ENCODE measurements around the gene CUBN. TPM values are rescaled to one million over a fixed set of nuclear protein-coding genes. Genes with fewer than 3 reads are reported as not detected.
A peak's percentile ranks its signal among the peaks of the same experiment; 100 is the strongest.

The CUBN gene
- total RNA-seq, 3 donors from 2014 or later (not counting 1 experiment from before 2014, with no cell fraction given) = 4.7 to 5.6 (median 5.1) TPM

- intact Hi-C loops (cut with micrococcal nuclease) = no loop called here
- no peak for TF ChIP-seq CTCF (IDR thresholded peaks at IDR 0.05)
- H3K9me3 ChIP-seq (ENCODE audit: control insufficient read depth, insufficient read depth, low read length) = no peaks in the 10 kb centered on the region
- Mint-ChIP-seq H3K27ac (no peak overlapping the region), H3K4me1 (no peaks in the 10 kb centered on the region), H3K9me3 (no peaks in the 10 kb centered on the region), H3K36me3 (no peaks in the 10 kb centered on the region), H3K4me3 (no peak overlapping the region), H3K27me3 (ENCODE audit: low read depth in 2 of 2) (peaks cover 0 to 5% of the 10 kb centered on the region in 2 donors)
- ATAC-seq (no peak), DNase-seq (no peak)
- H3K4me1 ChIP-seq (ENCODE audit: control insufficient read depth, insufficient read depth, low read length) = no peaks in the 10 kb centered on the region
- H3K27me3 ChIP-seq (ENCODE audit: control insufficient read depth, insufficient read depth, low read length) = no peaks in the 10 kb centered on the region
- H3K27ac ChIP-seq (ENCODE audit: low read length) = no peak overlapping the region
- no peak overlapping the region for H3K4me3 ChIP-seq (ENCODE audit: low read length)
- no peaks in the 10 kb centered on the region for H3K36me3 ChIP-seq (ENCODE audit: control insufficient read depth, insufficient read depth, low read length)
These were observed 5.2 kb upstream of the CUBN start for GRCh38 chr10:17134737-17135260.

GRCh38 chr10:17134282-17134681, 4.7 kb upstream of the CUBN start:
- Histone ChIP-seq H3K36me3 (ENCODE audit: control insufficient read depth, insufficient read depth, low read length) (no peaks in the 10 kb centered on the region), H3K27me3 (ENCODE audit: control insufficient read depth, insufficient read depth, low read length) (no peaks in the 10 kb centered on the region), H3K9me3 (ENCODE audit: control insufficient read depth, insufficient read depth, low read length) (no peaks in the 10 kb centered on the region), H3K4me1 (ENCODE audit: control insufficient read depth, insufficient read depth, low read length) (no peaks in the 10 kb centered on the region), H3K27ac (ENCODE audit: low read length) (no peak overlapping the region), H3K4me3 (ENCODE audit: low read length) (no peak overlapping the region)
- no peak for TF ChIP-seq CTCF (IDR thresholded peaks at IDR 0.05)
- ATAC-seq (no peak), DNase-seq (no peak)
- Mint-ChIP-seq H3K36me3 (no peaks in the 10 kb centered on the region), H3K27ac (no peak overlapping the region), H3K4me3 (no peak overlapping the region), H3K9me3 (no peaks in the 10 kb centered on the region), H3K4me1 (no peaks in the 10 kb centered on the region), H3K27me3 (ENCODE audit: low read depth in 2 of 2) (peaks cover 0 to 5% of the 10 kb centered on the region in 2 donors)
- intact Hi-C loops (cut with micrococcal nuclease) = no loop called here
- WGBS (ENCODE audit: insufficient coverage) = no CpG with 5 or more reads among the region's 2 CpGs

- intact Hi-C loops (cut with micrococcal nuclease) = no loop called here
- H3K4me1 Mint-ChIP-seq = peaks cover 13 to 17% of the 10 kb centered on the region in 2 donors
- peaks cover 0 to 2% of the 10 kb centered on the region in 2 donors for H3K27me3 Mint-ChIP-seq (ENCODE audit: low read depth in 2 of 2)
- Histone ChIP-seq H3K27ac (ENCODE audit: low read length) (no peak overlapping the region), H3K27me3 (ENCODE audit: control insufficient read depth, insufficient read depth, low read length) (no peaks in the 10 kb centered on the region), H3K4me3 (ENCODE audit: low read length) (no peak overlapping the region), H3K36me3 (ENCODE audit: control insufficient read depth, insufficient read depth, low read length) (no peaks in the 10 kb centered on the region), H3K4me1 (ENCODE audit: control insufficient read depth, insufficient read depth, low read length) (peaks cover 3% of the 10 kb centered on the region), H3K9me3 (ENCODE audit: control insufficient read depth, insufficient read depth, low read length) (no peaks in the 10 kb centered on the region)
- no peak overlapping the region for H3K27ac Mint-ChIP-seq
- H3K4me3 Mint-ChIP-seq = no peak overlapping the region
- TF ChIP-seq CTCF (IDR thresholded peaks at IDR 0.05) = no peak
- no peak for DNase-seq
- ATAC-seq = no peak
- no peaks in the 10 kb centered on the region for H3K36me3 Mint-ChIP-seq
- no peaks in the 10 kb centered on the region for H3K9me3 Mint-ChIP-seq
- WGBS (ENCODE audit: insufficient coverage) = 96% methylated on average over 3 of the region's 3 CpGs
These were observed 1.4 kb downstream of the CUBN start for GRCh38 chr10:17128261-17128660.

GRCh38 chr10:17126327-17126726, 3.3 kb downstream of the CUBN start:
- TF ChIP-seq CTCF (IDR thresholded peaks at IDR 0.05) = no peak
- Histone ChIP-seq H3K4me3 (ENCODE audit: low read length) (no peak overlapping the region), H3K9me3 (ENCODE audit: control insufficient read depth, insufficient read depth, low read length) (no peaks in the 10 kb centered on the region), H3K4me1 (ENCODE audit: control insufficient read depth, insufficient read depth, low read length) (peaks cover 3% of the 10 kb centered on the region), H3K27ac (ENCODE audit: low read length) (no peak overlapping the region), H3K27me3 (ENCODE audit: control insufficient read depth, insufficient read depth, low read length) (no peaks in the 10 kb centered on the region), H3K36me3 (ENCODE audit: control insufficient read depth, insufficient read depth, low read length) (peaks cover 4% of the 10 kb centered on the region)
- Mint-ChIP-seq H3K4me1 (peaks cover 13 to 17% of the 10 kb centered on the region in 2 donors), H3K4me3 (no peak overlapping the region), H3K9me3 (no peaks in the 10 kb centered on the region), H3K36me3 (no peaks in the 10 kb centered on the region), H3K27ac (peak overlapping the region in 1 of 2 donors; percentile 33), H3K27me3 (ENCODE audit: low read depth in 2 of 2) (no peaks in the 10 kb centered on the region)
- DNase-seq (no peak), ATAC-seq (peak in 1 of 3 donors; percentile 78)
- 80% methylated on average over 5 of the region's 5 CpGs for WGBS (ENCODE audit: insufficient coverage)
- intact Hi-C loops (cut with micrococcal nuclease) = no loop called here

Measured in natural killer cell (primary cell).